ENCODE measurements around the gene TARS3.

DNA sequence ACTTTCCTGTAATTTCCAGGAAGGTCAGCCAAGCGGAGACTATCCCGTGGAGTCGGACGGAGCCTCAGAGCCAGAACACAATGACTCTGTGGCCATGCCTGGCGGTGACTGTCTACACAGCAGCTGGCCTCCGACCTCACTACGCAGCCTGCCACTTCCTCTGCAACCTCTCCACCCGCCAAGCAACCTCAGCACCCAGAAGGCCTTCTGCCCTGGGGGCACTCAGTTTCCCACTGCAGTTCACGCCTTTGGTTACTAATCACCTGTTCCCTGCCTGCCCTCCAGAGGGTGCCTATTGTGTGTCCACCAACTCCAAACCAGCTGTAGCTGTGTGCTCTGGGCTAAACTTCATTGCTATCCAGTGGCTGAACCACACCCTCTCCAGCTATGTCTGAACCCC lies 116.1 kb downstream of the TARS3 start:
- TF ChIP-seq, protein P1, sequence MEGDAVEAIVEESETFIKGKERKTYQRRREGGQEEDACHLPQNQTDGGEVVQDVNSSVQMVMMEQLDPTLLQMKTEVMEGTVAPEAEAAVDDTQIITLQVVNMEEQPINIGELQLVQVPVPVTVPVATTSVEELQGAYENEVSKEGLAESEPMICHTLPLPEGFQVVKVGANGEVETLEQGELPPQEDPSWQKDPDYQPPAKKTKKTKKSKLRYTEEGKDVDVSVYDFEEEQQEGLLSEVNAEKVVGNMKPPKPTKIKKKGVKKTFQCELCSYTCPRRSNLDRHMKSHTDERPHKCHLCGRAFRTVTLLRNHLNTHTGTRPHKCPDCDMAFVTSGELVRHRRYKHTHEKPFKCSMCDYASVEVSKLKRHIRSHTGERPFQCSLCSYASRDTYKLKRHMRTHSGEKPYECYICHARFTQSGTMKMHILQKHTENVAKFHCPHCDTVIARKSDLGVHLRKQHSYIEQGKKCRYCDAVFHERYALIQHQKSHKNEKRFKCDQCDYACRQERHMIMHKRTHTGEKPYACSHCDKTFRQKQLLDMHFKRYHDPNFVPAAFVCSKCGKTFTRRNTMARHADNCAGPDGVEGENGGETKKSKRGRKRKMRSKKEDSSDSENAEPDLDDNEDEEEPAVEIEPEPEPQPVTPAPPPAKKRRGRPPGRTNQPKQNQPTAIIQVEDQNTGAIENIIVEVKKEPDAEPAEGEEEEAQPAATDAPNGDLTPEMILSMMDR (IDR thresholded peaks at IDR 0.05) = no peak
- TF ChIP-seq ZFX (IDR thresholded peaks at IDR 0.05; ENCODE audit: borderline replicate concordance) = no peak

All from 22Rv1 (cell line).